Neural cell (in vitro differentiated cells): Measurements from ENCODE around the gene GFOD2. TPM values are rescaled to one million over a fixed set of nuclear protein-coding genes. Genes with fewer than 3 reads are reported as not detected.

ENCODE experiments used
- H2AFZ ChIP-seq: fragments of 200-600, 300-800 bp; sonication (generic), shearing (Covaris generic); 2 replicates; pipeline ENCODE4 v1.6.0; 2014; ENCODE audit warnings: low read depth, mild to moderate bottlenecking, antibody characterized with exemption, low read length, moderate library complexity
- H3F3A ChIP-seq: fragments of 200-600 bp; shearing (Covaris generic); 2 replicates; pipeline ENCODE4 v1.6.1; 2016; ENCODE audit warnings: mild to moderate bottlenecking, moderate library complexity, mixed read lengths, antibody characterized with exemption, low read length; ENCODE audit not compliant: insufficient read depth, poor library complexity, severe bottlenecking
- H3K27ac ChIP-seq: fragments of 200-600, 300-800 bp; sonication (generic), shearing (Covaris generic); 2 replicates; pipeline ENCODE4 v1.5.1; 2014; ENCODE audit warnings: mild to moderate bottlenecking, low read length, moderate library complexity
- H3K27me3 ChIP-seq: fragments of 300-800, 200-600 bp; sonication (generic), shearing (Covaris generic); 2 replicates; pipeline ENCODE4 v1.6.0; 2014; ENCODE audit warnings: mild to moderate bottlenecking, low read depth, low read length, moderate library complexity; ENCODE audit not compliant: insufficient read depth
- H3K36me3 ChIP-seq: fragments of 300-800, 200-600 bp; sonication (generic), shearing (Covaris generic); 2 replicates; pipeline ENCODE4 v1.5.1; 2014; ENCODE audit warnings: mild to moderate bottlenecking, antibody characterized with exemption, low read length, moderate library complexity; ENCODE audit not compliant: insufficient read depth
- H3K4me2 ChIP-seq: fragments of 300-800, 200-600 bp; sonication (generic), shearing (Covaris generic); 2 replicates; pipeline ENCODE4 v1.6.0; 2014; ENCODE audit warnings: mild to moderate bottlenecking, low read length
- H3K4me3 ChIP-seq: fragments of 300-800, 200-600 bp; sonication (generic), shearing (Covaris generic); 2 replicates; pipeline ENCODE4 v1.5.1; 2014; ENCODE audit warnings: mild to moderate bottlenecking, low read length, moderate library complexity
- H3K79me2 ChIP-seq: fragments of 200-600 bp; shearing (Covaris generic); replicated peaks from 2 replicates; pipeline ENCODE4 v1.6.0; 2014; ENCODE audit warnings: mild to moderate bottlenecking, low read length, moderate library complexity; ENCODE audit not compliant: insufficient read depth
- H3K9ac ChIP-seq: fragments of 300-800, 200-600 bp; sonication (generic), shearing (Covaris generic); 2 replicates; pipeline ENCODE4 v1.6.1; 2016; ENCODE audit warnings: mild to moderate bottlenecking, low read length, mixed read lengths
- H3K9me2 ChIP-seq: fragments of 200-600 bp; shearing (Covaris generic); 2 replicates; pipeline ENCODE4 v1.6.1; 2016; ENCODE audit warnings: mild to moderate bottlenecking, low read length, mixed read lengths; ENCODE audit not compliant: insufficient read depth
- H3K9me3 ChIP-seq: fragments of 200-600, 300-800 bp; sonication (generic), shearing (Covaris generic); 2 replicates; pipeline ENCODE4 v1.6.1; 2016; ENCODE audit warnings: mild to moderate bottlenecking, mixed run types, low read length, moderate library complexity, mixed read lengths
- H4K20me1 ChIP-seq: fragments of 200-600 bp; shearing (Covaris generic); 2 replicates; pipeline ENCODE4 v1.6.1; 2016; ENCODE audit warnings: mild to moderate bottlenecking, mixed run types; ENCODE audit not compliant: insufficient read depth
- EP300 ChIP-seq: fragments of 450-650 bp; conservative IDR thresholded peaks from 2 replicates; pipeline ENCODE4 v1.6.1; 2014; ENCODE audit warnings: antibody characterized with exemption, mild to moderate bottlenecking, moderate library complexity; ENCODE audit not compliant: poor library complexity, severe bottlenecking
- EZH2 ChIP-seq: fragments of 200-600, 300-800 bp; shearing (Covaris generic), sonication (generic); IDR thresholded peaks from 2 replicates; pipeline ENCODE4 v1.6.1; 2014; ENCODE audit warnings: antibody characterized with exemption, low read length, borderline replicate concordance, mild to moderate bottlenecking; ENCODE audit not compliant: insufficient read depth, poor library complexity, severe bottlenecking
- MXI1 ChIP-seq: fragments of 450-650 bp; conservative IDR thresholded peaks from 2 replicates; pipeline ENCODE4 v1.6.1; 2014; ENCODE audit warnings: antibody characterized with exemption, mild to moderate bottlenecking; ENCODE audit not compliant: poor library complexity, severe bottlenecking
- POLR2AphosphoS5 ChIP-seq: IDR thresholded peaks from 2 replicates; pipeline ENCODE4 v1.6.1; 2012
- RAD21 ChIP-seq: fragments of 450-650 bp; conservative IDR thresholded peaks from 2 replicates; pipeline ENCODE4 v1.6.1; 2014; ENCODE audit warnings: antibody characterized with exemption, mild to moderate bottlenecking, moderate library complexity
- SMC3 ChIP-seq: fragments of 450-650 bp; conservative IDR thresholded peaks from 2 replicates; pipeline ENCODE4 v1.6.1; 2014; ENCODE audit warnings: antibody characterized with exemption, mild to moderate bottlenecking, moderate library complexity; ENCODE audit not compliant: poor library complexity
- TAF1 ChIP-seq: IDR thresholded peaks from 2 replicates; pipeline ENCODE4 v1.6.1; 2012; ENCODE audit warnings: low read depth
- polyA plus RNA-seq: library from polyadenylated mRNA; depleted of rRNA; stranded (reverse); fragments of >200 nt; gene quantifications from 2 replicates; pipeline ENCODE4 v1.2.3, GENCODE V29; 2014
- TF ChIP-seq, protein P1 (sequence below): IDR thresholded peaks from 2 replicates; pipeline ENCODE4 v1.6.1; 2012; ENCODE audit warnings: borderline replicate concordance
- TF ChIP-seq, protein P2 (sequence below): fragments of 450-650 bp; IDR thresholded peaks from 2 replicates; pipeline ENCODE4 v1.5.1; 2014; ENCODE audit warnings: antibody characterized with exemption, mild to moderate bottlenecking, moderate library complexity; ENCODE audit not compliant: poor library complexity, severe bottlenecking

Gene GFOD2
- polyA plus RNA-seq, 1 donor from 2014 or later, result 88.4 TPM

DNA sequence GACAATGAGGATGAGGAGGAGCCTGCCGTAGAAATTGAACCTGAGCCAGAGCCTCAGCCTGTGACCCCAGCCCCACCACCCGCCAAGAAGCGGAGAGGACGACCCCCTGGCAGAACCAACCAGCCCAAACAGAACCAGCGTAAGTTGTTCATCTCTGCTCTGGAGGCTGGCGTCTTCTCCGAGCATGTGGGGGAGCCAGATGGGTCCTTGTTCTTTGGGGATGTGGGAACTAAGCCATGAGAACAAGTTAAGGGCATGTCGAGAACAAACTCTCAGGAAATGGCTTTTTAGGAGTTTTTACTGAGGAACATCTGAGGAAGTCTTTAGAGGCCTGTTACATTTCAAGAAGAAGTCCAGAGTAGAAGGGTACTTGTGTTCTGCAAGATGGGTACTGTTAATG is 82.4 kb downstream of the GFOD2 start:
- Histone ChIP-seq H3K9me3 (no peaks in the 10 kb centered on the region), H2AFZ (no peak overlapping the region), H3K36me3 (no peaks in the 10 kb centered on the region), H3K9ac (no peak overlapping the region), H4K20me1 (no peaks in the 10 kb centered on the region), H3K9me2 (no peaks in the 10 kb centered on the region), H3K4me3 (no peak overlapping the region), H3F3A (no peaks in the 10 kb centered on the region), H3K4me2 (no peak overlapping the region), H3K27ac (no peak overlapping the region), H3K27me3 (no peaks in the 10 kb centered on the region), H3K79me2 (no peaks in the 10 kb centered on the region)
- TF ChIP-seq EZH2, result no peak
- no peak for TF ChIP-seq POLR2AphosphoS5
- TF ChIP-seq, protein P1, sequence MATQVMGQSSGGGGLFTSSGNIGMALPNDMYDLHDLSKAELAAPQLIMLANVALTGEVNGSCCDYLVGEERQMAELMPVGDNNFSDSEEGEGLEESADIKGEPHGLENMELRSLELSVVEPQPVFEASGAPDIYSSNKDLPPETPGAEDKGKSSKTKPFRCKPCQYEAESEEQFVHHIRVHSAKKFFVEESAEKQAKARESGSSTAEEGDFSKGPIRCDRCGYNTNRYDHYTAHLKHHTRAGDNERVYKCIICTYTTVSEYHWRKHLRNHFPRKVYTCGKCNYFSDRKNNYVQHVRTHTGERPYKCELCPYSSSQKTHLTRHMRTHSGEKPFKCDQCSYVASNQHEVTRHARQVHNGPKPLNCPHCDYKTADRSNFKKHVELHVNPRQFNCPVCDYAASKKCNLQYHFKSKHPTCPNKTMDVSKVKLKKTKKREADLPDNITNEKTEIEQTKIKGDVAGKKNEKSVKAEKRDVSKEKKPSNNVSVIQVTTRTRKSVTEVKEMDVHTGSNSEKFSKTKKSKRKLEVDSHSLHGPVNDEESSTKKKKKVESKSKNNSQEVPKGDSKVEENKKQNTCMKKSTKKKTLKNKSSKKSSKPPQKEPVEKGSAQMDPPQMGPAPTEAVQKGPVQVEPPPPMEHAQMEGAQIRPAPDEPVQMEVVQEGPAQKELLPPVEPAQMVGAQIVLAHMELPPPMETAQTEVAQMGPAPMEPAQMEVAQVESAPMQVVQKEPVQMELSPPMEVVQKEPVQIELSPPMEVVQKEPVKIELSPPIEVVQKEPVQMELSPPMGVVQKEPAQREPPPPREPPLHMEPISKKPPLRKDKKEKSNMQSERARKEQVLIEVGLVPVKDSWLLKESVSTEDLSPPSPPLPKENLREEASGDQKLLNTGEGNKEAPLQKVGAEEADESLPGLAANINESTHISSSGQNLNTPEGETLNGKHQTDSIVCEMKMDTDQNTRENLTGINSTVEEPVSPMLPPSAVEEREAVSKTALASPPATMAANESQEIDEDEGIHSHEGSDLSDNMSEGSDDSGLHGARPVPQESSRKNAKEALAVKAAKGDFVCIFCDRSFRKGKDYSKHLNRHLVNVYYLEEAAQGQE, result no peak
- no peak for TF ChIP-seq MXI1
- TF ChIP-seq, protein P2, sequence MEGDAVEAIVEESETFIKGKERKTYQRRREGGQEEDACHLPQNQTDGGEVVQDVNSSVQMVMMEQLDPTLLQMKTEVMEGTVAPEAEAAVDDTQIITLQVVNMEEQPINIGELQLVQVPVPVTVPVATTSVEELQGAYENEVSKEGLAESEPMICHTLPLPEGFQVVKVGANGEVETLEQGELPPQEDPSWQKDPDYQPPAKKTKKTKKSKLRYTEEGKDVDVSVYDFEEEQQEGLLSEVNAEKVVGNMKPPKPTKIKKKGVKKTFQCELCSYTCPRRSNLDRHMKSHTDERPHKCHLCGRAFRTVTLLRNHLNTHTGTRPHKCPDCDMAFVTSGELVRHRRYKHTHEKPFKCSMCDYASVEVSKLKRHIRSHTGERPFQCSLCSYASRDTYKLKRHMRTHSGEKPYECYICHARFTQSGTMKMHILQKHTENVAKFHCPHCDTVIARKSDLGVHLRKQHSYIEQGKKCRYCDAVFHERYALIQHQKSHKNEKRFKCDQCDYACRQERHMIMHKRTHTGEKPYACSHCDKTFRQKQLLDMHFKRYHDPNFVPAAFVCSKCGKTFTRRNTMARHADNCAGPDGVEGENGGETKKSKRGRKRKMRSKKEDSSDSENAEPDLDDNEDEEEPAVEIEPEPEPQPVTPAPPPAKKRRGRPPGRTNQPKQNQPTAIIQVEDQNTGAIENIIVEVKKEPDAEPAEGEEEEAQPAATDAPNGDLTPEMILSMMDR, result no peak
- no peak for TF ChIP-seq RAD21
- no peak for TF ChIP-seq TAF1

DNA sequence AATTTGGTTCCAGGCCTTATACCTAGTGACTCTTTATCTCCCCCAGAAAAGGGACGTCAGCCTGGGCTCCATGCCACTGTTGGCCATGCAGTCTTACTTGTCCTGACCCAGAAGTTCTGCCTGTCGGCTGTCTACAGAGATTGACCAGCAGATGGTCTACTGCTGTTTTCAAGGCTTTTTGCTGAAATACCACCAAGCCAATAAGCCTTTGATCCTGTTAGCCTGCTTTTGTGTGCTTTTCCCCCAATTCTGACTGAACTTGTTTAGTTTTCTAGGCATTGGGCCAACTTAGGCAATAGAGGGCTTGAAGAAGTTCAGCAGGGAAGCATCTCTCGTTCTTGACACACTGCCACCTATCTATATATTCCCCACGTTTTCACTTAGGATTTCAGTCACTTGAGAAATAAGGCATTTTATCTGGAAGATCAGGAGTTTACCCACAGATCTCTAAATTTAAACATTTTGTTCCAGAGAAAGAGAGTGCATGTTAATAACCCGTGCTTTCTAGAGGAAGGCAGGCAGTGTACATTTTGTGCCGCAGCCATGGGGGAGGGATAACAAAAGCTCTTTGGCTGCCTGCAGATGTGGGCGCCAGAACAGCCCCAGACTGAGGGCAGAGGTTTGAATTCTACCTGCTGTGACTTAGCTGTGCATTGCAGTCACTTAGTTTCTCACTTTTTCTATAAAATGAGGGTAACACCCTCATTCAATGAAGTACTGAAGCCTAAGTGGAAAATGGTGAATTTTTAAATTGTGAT is 86.5 kb downstream of the GFOD2 start:
- no peaks in the 10 kb centered on the region for H3F3A ChIP-seq
- no peak overlapping the region for H3K4me2 ChIP-seq
- H3K79me2 ChIP-seq, result no peaks in the 10 kb centered on the region
- H3K27me3 ChIP-seq, result no peaks in the 10 kb centered on the region
- H3K36me3 ChIP-seq, result no peaks in the 10 kb centered on the region
- H3K4me3 ChIP-seq, result no peak overlapping the region
- no peaks in the 10 kb centered on the region for H3K9me3 ChIP-seq
- H2AFZ ChIP-seq, result no peak overlapping the region
- no peak overlapping the region for H3K27ac ChIP-seq
- H3K9me2 ChIP-seq, result no peaks in the 10 kb centered on the region
- no peaks in the 10 kb centered on the region for H4K20me1 ChIP-seq
- TF ChIP-seq SMC3 (no peak), MXI1 (no peak), RAD21 (no peak), POLR2AphosphoS5 (no peak), TAF1 (no peak), EP300 (no peak), EZH2 (no peak)
- TF ChIP-seq, protein P2, result no peak
- TF ChIP-seq, protein P1, result no peak
- no peak overlapping the region for H3K9ac ChIP-seq
